SIG-M5 (cell line): ENCODE data around the gene TRIM26.
"Not testable (repeated sequence)": the region's sequence is repeated elsewhere in the genome, so short reads cannot be mapped to it uniquely, and the experiment has no call there.

Experiments used
- DNase-seq: peaks from one replicate; lab custom pipeline; 2025; lab: John Stamatoyannopoulos, UW

TRIM26 gene

DNA sequence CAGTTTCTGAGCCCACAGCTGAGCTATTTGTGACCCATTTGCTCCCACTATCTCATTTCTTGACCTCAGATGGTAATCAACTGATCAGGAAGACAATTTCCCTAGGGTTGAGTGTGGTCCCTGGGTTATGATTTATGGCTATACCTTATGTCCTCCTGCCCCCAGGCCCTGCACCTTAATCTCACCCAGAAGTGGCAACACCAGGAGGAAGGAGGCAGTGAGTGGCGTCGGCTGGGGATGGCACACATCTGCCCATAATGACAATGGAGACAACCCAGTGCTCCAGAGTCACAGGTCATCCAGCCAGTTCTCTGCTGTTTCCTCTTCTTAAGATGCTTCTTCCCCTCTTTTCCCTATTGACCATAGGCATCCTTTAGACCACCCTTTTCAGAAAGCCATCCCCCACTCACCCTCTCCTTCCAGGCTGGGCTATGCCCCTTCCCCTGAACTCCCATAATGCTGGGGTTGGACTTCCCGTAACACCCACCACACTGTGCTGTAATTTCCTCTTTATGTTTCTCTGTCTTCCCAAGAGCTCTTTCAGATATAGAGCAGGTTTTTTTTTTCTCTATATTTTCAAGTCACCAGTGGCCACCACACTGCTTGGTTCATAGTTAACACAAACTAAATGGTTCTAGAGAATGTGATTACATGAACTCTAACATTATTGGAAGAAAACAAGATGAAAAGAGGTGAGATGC is 60.1 kb downstream of the TRIM26 start:
- no peak for DNase-seq

DNA sequence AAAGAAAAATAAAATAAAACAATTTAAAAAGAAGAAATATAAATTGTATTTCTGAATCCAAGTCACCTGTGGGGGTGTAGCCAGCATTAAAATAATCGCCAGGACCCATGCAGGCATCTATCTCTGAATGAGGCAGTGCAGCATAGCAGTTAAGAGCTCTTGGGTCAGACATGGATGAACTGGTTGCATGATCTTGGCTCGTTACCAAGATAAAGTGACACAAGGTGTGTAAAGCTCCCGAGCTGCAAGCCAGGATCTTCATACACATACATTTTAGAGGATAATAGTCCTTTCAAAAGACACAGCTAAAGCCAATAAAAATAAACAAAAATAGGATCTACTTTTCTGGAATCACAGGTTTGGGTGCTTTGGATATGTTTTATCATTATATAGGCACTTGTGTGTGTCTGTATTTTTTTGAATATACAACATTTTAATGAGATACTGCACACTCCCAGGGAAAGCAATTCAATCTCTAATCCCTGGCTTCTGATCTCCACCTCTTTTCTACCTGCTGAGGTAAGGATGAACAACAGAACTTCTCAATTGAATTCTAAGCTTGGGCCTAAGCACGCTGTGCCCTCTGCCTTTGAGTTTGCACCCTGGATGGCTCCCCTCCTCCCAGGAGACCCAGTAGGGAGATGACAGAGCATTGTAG is 61.1 kb downstream of the TRIM26 start:
- DNase-seq, result no peak

DNA sequence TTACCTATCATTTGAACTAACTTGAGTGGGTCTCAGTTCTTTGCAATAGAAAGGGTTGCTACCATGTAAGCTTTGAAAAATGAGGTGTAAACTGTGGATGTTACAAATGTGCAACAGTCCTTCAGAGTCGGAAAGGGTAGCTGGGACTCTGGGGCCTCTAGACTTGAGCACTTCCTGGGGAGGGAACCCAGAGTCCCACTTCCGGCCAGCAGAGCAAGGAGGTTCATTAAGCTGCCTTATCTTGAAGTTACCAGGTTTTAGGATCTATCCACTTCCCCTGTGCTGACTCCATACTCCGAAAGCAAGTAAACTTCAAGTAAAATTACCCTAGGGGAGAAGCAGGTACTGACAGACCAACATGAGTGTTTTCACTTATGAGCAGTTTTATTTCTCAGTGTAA is 61.6 kb downstream of the TRIM26 start:
- no peak for DNase-seq

DNA sequence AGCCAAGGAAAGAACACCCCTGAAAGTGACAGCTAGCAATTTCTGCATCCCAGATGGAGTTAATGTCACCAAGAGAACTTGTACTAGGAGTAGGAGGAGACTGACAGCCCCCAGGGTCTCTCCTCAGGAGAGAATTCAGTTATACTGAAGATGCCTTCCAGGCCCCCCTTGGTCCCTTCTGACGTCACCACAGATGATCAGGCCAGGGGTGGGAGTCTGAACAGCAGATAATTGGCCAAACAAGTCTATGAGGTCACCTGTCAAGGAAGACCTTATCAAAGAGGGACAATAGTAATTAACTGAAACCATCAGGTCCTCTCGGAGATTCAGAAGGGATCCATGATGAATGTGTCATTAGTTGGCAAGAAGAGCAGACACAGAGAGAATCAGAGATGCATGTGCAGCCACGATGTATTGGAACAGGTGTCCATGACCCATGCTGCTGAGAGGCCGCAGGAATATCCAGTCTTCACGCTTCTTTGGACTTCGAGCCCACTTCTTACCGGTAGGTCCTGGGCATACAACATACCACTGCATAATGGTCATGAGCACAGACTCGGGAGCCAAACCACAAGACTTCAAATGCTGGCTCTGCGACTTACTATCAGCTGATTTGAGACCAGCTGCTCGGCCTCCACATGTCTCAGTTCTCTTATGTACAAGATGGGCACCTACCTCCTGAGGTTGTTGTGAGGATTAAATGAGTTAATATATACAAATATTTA is 62.4 kb downstream of the TRIM26 start:
- DNase-seq, result no peak

DNA sequence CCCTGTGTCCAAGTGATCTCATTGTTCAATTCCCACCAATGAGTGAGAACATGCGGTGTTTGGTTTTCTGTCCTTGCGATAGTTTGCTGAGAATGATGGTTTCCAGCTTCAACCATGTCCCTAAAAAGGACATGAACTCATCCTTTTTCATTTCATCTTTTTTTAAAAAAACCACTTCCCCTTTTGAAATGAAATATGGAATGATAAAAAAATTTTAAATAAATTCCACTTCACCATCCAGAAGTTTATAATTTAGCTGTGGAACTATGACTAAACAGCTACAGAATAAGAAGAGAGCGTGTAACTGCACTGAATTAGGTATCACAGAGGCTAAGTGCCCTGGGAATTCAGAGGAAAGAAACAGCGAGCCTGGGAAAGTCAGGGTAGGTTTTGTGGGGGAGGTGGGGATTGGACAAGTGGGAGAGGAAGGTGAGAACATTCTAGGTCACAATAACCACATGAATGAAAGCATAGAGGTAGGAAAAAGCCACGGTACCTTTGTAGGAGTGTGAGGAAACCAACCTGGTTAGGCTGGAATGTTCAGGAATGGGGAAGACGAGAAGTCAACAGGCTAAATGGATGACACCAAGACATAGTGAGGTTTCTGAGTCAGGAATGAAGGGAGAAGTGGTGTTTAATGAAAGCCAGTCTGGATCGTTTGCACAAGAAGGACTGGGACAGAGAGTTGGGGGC is 63.2 kb downstream of the TRIM26 start:
- no peak for DNase-seq

DNA sequence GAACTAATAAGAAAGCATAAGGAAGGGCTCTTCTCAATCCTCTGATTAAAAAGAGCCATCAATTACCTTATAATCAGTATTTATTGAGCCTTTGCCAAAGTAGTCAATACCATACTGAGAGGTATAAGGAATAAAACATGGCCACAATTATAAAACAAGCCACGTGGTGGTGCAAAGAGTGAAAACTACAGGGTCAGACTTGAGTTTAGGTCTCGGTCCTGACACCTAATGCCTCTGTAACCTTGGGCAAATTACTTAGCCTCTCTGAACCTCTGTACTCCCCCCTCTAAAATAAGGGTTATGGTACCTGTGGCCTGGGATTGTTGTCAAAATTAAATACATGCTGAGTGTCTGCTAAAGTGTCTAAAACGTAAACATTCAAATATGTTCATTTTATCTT is 64.0 kb downstream of the TRIM26 start:
- DNase-seq, result no peak

DNA sequence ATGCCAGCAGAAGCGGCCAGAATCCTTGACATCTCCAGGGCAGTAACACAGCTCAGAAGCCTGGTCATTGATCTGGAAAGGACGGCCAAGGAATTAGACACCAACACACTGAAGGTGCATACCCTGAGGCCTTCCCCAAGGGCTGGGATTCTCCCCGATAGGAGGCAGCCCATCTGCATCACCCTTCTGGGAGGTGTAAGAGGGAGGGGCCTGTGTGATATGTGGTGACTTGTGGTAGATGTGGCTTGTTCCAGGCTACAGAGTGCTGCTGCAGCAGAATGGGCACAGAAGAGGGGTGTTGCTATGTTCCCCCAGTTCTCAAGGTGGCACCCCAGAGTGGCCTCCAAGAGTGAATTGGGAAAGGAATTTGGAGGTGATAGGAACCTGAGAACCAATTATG is 66.1 kb downstream of the TRIM26 start:
- no peak for DNase-seq

DNA sequence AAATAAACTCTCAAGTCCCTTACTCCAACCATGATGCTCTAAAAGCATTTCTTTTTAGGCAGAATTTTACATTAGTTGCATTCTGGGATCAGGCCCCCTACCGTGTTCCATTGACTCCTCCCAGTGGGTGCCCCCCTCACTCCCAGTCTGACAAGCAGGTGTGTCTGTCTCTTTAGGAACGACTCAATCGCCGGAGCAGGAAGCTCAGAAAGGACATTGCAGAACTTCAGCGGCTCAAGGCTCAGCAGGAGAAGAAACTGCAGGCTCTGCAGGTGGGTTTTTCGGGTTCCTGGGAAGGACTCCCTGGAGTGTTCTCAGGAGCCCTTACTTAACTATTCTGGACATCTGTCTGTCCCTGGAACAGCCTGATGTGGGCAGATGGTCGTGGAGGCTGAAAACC is 67.4 kb downstream of the TRIM26 start:
- no peak for DNase-seq

DNA sequence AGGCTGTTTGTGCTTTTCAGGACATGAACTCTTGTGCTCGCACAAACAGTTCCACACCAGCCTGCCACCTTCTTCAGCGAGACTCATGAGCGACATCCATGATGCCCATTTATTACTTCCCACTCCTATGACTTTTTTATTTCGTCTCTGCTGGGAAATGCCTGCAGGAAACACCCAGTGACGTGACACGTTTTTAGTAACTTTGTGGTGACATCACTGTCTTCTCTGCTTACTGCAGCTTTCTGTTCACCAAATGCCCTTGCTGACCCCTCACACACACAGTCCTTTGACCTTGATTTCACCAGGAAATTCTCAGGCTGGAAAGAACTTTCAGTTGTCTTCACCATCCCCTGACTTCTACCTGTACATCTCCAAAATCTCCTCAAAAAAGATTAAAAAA is 68.4 kb downstream of the TRIM26 start:
- DNase-seq, result no peak

DNA sequence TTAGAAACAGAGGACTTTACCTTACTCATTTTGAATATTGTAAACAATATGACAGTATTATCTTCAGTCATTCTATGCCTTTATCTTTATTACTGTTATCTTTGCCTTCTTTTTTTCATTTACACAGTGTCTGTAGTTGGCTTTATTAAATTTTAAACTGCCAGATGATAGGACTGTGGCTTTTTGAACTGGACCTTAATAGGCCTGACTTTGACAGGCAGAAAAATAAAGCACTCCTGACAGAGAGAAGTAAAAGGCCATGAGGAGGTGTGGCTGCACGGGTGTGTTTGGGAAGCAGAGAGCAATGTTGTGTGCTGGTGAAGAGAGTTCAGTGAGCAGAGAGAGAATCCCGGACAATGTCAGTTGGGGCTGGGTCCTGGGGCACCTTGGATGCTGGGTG is 69.4 kb downstream of the TRIM26 start:
- no peak for DNase-seq

DNA sequence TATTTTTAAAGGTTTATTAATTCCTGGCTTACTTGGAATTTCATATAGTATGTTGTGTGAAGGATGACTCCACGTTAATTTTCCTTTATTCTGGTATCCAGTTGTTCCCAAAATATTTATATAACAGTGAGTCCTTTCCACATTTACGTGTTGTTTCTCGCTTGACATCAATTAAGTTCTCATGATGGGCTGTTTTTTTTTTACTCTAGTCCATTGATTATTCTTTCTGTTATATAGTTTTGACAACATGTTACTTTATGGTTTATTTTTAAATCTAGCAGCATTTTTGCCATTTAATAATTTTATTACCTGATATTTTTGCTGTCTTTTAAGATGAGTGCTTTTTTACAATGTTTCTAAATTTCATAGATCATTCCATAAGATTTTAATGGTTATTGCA is 70.5 kb downstream of the TRIM26 start:
- no peak for DNase-seq

DNA sequence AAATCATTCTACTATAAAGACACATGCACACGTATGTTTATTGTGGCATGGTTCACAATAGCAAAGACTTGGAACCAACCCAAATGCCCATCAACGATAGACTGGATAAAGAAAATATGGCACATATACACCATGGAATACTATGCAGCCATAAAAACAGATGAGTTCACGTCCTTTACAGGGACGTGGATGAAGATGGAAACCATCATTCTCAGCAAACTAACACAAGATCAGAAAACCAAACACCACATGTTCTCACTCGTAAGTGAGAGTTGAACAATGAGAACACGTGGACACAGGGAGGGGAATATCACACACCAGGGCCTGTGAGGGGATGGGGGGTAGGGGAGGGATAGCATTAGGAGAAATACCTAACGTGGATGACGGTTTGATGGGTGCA is 73.0 kb downstream of the TRIM26 start:
- DNase-seq, result not testable (repeated sequence)

DNA sequence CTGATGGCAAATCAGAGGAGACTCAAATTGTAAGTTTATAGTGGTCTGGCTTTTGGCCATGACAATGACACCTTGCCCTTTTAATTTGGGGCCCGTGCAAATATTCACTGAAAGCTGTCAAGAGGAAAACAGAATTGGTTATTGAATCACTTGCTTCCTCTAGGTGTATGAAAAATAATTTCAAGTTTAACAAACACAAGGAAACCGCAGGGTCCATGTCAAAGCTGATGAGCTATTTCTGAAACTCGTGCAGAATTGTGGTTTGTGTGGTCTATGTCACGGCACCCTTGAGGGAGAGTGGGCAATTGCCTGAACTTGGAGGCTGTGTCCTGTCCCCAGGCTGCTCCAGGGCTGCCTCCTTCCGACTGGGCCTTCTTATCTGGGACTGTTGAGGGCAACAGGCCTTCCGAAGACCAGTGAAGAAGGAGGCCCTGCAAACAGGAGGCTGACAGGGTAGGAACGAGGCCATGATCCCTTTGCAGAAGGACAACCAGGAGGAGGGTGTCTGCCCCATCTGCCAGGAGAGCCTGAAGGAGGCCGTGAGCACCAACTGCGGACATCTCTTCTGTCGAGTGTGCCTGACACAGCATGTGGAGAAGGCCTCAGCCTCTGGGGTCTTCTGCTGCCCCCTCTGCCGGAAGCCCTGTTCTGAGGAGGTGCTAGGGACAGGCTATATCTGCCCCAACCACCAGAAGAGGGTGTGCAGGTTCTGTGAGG is 76.5 kb downstream of the TRIM26 start:
- DNase-seq, result no peak

DNA sequence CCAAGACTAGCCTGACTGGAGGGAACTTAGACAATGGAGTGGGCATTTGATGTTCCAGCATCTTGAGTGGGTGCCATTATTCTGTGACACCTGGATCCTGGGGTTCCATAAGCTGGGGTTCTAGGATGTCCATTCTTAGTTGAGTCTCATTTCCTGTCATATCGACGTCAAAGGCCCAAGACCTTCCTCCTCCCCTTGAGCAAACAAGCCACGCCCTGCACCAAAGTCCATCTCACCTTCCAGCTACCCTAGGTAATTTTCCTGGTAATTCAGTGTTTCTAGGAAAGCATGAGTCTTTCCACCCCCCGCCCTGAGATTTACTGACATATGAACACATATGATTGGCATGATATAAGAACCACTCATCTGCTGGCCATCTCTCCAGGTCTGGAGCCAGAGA is 77.4 kb downstream of the TRIM26 start, which contains the start of gene TRIM40:
TRIM40 (plus strand) TSS at position 384 of the 400 bp plus-strand sequence. CDS start 897 bp downstream, outside the sequence.
- DNase-seq, result no peak

DNA sequence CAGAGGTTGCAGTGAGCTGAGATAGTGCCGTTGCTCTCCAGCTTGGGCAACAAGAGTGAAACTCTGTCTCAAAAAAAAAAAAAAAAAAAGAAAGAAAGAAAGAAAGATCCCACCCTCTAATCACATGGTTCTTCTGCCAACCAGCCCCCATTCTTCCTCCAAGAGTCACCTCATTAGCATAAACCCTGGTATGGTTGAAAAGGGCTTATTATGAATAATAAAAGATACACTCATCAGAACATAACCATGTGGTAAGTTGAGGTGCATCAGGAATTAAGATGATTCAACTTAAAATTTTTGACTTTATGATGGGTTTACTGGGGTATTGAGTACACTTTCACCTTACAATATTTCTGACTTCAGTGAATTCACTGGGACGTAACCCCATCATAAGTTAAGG is 78.1 kb downstream of the TRIM26 start:
- DNase-seq, result no peak
